ENCODE data around the gene HS3ST6.

HS3ST6 gene

GRCh38 chr16:1933097-1933661, 15.0 kb upstream of the HS3ST6 start:
- Histone ChIP-seq H4K20me1 (ENCODE audit: insufficient read depth, low read length, poor library complexity, severe bottlenecking) (no peaks in the 10 kb centered on the region), H3K4me1 (ENCODE audit: insufficient read depth, low read length, poor library complexity, severe bottlenecking) (no peaks in the 10 kb centered on the region)

GRCh38 chr16:1932050-1933028, 14.1 kb upstream of the HS3ST6 start:
- no peak overlapping the region for H3K9ac ChIP-seq (ENCODE audit: low read depth, low read length, poor library complexity, severe bottlenecking)
- no peaks in the 10 kb centered on the region for H3K36me3 ChIP-seq (ENCODE audit: insufficient read depth, low read length)
- H3K27me3 ChIP-seq (ENCODE audit: insufficient read depth, low read length, poor library complexity, severe bottlenecking), result no peaks in the 10 kb centered on the region
- H3K79me2 ChIP-seq (ENCODE audit: insufficient read depth, low read length), result no peaks in the 10 kb centered on the region
- H3F3A ChIP-seq (ENCODE audit: low read depth), result no peaks in the 10 kb centered on the region
- TF ChIP-seq EZH2phosphoT487 (IDR thresholded peaks at IDR 0.05; ENCODE audit: borderline replicate concordance) (no peak), CTCF (conservative IDR thresholded peaks at IDR 0.05; ENCODE audit: low read length) (no peak)
- no peaks in the 10 kb centered on the region for H3K9me2 ChIP-seq (replicated peaks; ENCODE audit: low read depth, low read length)
- no peaks in the 10 kb centered on the region for H4K20me1 ChIP-seq (ENCODE audit: insufficient read depth, low read length, poor library complexity, severe bottlenecking)
- no peak overlapping the region for H3K4me2 ChIP-seq (ENCODE audit: low read depth, low read length, poor library complexity, severe bottlenecking)
- no peaks in the 10 kb centered on the region for H3K4me1 ChIP-seq (ENCODE audit: insufficient read depth, low read length, poor library complexity, severe bottlenecking)
- no peak overlapping the region for H3K4me3 ChIP-seq (ENCODE audit: low read length, poor library complexity, severe bottlenecking)
- H3K9me3 ChIP-seq (ENCODE audit: insufficient read depth, low read depth, low read length), result no peaks in the 10 kb centered on the region
- H2AFZ ChIP-seq (ENCODE audit: low read length), result no peak overlapping the region

More at GRCh38 chr16:1933097-1933661, 15.0 kb upstream of the HS3ST6 start:
- H3K27me3 ChIP-seq (ENCODE audit: insufficient read depth, low read length, poor library complexity, severe bottlenecking), result no peaks in the 10 kb centered on the region
- no peaks in the 10 kb centered on the region for H3K79me2 ChIP-seq (ENCODE audit: insufficient read depth, low read length)
- no peaks in the 10 kb centered on the region for H3K9me3 ChIP-seq (ENCODE audit: insufficient read depth, low read depth, low read length)
- H3K9ac ChIP-seq (ENCODE audit: low read depth, low read length, poor library complexity, severe bottlenecking), result no peak overlapping the region
- no peak overlapping the region for H3K4me3 ChIP-seq (ENCODE audit: low read length, poor library complexity, severe bottlenecking)
- no peak for TF ChIP-seq CTCF (conservative IDR thresholded peaks at IDR 0.05; ENCODE audit: low read length)
- TF ChIP-seq EZH2phosphoT487 (IDR thresholded peaks at IDR 0.05; ENCODE audit: borderline replicate concordance), result no peak
- no peaks in the 10 kb centered on the region for H3K36me3 ChIP-seq (ENCODE audit: insufficient read depth, low read length)
- H3F3A ChIP-seq (ENCODE audit: low read depth), result no peaks in the 10 kb centered on the region
- no peaks in the 10 kb centered on the region for H3K9me2 ChIP-seq (replicated peaks; ENCODE audit: low read depth, low read length)
- no peak overlapping the region for H3K4me2 ChIP-seq (ENCODE audit: low read depth, low read length, poor library complexity, severe bottlenecking)
- no peak overlapping the region for H2AFZ ChIP-seq (ENCODE audit: low read length)

- H3K4me3 ChIP-seq (ENCODE audit: low read length, poor library complexity, severe bottlenecking), result no peak overlapping the region
- 0 out of 2 replicates have a peak overlapping the region, but pooled peaks have one; percentile 86 for H2AFZ ChIP-seq (ENCODE audit: low read length)
- H3K4me1 ChIP-seq (ENCODE audit: insufficient read depth, low read length, poor library complexity, severe bottlenecking), result no peaks in the 10 kb centered on the region
- no peaks in the 10 kb centered on the region for H3F3A ChIP-seq (ENCODE audit: low read depth)
- no peak overlapping the region for H3K9ac ChIP-seq (ENCODE audit: low read depth, low read length, poor library complexity, severe bottlenecking)
- H3K9me2 ChIP-seq (replicated peaks; ENCODE audit: low read depth, low read length), result no peaks in the 10 kb centered on the region
- H4K20me1 ChIP-seq (ENCODE audit: insufficient read depth, low read length, poor library complexity, severe bottlenecking), result no peaks in the 10 kb centered on the region
- H3K4me2 ChIP-seq (ENCODE audit: low read depth, low read length, poor library complexity, severe bottlenecking), result no peak overlapping the region
- no peaks in the 10 kb centered on the region for H3K79me2 ChIP-seq (ENCODE audit: insufficient read depth, low read length)
- H3K27me3 ChIP-seq (ENCODE audit: insufficient read depth, low read length, poor library complexity, severe bottlenecking), result no peaks in the 10 kb centered on the region
- H3K9me3 ChIP-seq (ENCODE audit: insufficient read depth, low read depth, low read length), result no peaks in the 10 kb centered on the region
- H3K36me3 ChIP-seq (ENCODE audit: insufficient read depth, low read length), result no peaks in the 10 kb centered on the region
- no peak for TF ChIP-seq EZH2phosphoT487 (IDR thresholded peaks at IDR 0.05; ENCODE audit: borderline replicate concordance)
- no peak for TF ChIP-seq CTCF (conservative IDR thresholded peaks at IDR 0.05; ENCODE audit: low read length)
Measured at GRCh38 chr16:1930338-1930720, 12.1 kb upstream of the HS3ST6 start.

All from Loucy (cell line).